Liver (tissue), 3 donors: ENCODE measurements around the gene UBE3A.

ENCODE experiments used
- ATF3 ChIP-seq: IDR thresholded peaks from 2 replicates; pipeline ENCODE4 v1.6.1; 2016; ENCODE audit warnings: antibody characterized with exemption
- GABPA ChIP-seq, 2 donors: IDR thresholded peaks in 1 of 2; conservative IDR thresholded peaks in 1 of 2; 2 replicates each; pipeline ENCODE4 v1.6.1; 2016; ENCODE audit warnings: antibody characterized with exemption in 2 of 2, mild to moderate bottlenecking in 1 of 2, moderate library complexity in 1 of 2
- HNF4G ChIP-seq: IDR thresholded peaks from 2 replicates; pipeline ENCODE4 v1.6.1; 2016; ENCODE audit warnings: antibody characterized with exemption
- JUND ChIP-seq, 2 donors: IDR thresholded peaks; 2 replicates each; pipeline ENCODE4 v1.6.1; 2016; ENCODE audit warnings: antibody characterized with exemption in 2 of 2
- MAX ChIP-seq: IDR thresholded peaks from 2 replicates; pipeline ENCODE4 v1.6.1; 2016; ENCODE audit warnings: antibody characterized with exemption
- NR2F2 ChIP-seq: IDR thresholded peaks from 2 replicates; pipeline ENCODE4 v1.6.1; 2016; ENCODE audit warnings: antibody characterized with exemption
- RAD21 ChIP-seq, 2 donors: IDR thresholded peaks; 2 replicates each; pipeline ENCODE4 v1.6.1; 2016; ENCODE audit warnings: antibody characterized with exemption in 2 of 2, mild to moderate bottlenecking in 2 of 2
- REST ChIP-seq: IDR thresholded peaks from 2 replicates; pipeline ENCODE4 v1.6.1; 2016; ENCODE audit warnings: antibody characterized with exemption, mild to moderate bottlenecking
- RXRA ChIP-seq, 2 donors: IDR thresholded peaks; 2 replicates each; pipeline ENCODE4 v1.6.1; 2017 to 2018; ENCODE audit warnings: antibody characterized with exemption in 2 of 2, mild to moderate bottlenecking in 1 of 2
- TAF1 ChIP-seq: conservative IDR thresholded peaks from 2 replicates; pipeline ENCODE4 v1.6.1; 2016; ENCODE audit warnings: antibody characterized with exemption, mild to moderate bottlenecking
- TF ChIP-seq, protein P1 (sequence below): IDR thresholded peaks from 2 replicates; pipeline ENCODE4 v1.6.1; 2016; ENCODE audit warnings: antibody characterized with exemption
- TF ChIP-seq, protein P2 (sequence below): fragments of 150-350 bp; IDR thresholded peaks from 2 replicates; pipeline ENCODE4 v1.5.1; 2017; ENCODE audit warnings: improper control_type of control experiment, low read depth, low read length; ENCODE audit not compliant: missing input control
- donor health status: healthy.
- donor health status: healthy.

DNA sequence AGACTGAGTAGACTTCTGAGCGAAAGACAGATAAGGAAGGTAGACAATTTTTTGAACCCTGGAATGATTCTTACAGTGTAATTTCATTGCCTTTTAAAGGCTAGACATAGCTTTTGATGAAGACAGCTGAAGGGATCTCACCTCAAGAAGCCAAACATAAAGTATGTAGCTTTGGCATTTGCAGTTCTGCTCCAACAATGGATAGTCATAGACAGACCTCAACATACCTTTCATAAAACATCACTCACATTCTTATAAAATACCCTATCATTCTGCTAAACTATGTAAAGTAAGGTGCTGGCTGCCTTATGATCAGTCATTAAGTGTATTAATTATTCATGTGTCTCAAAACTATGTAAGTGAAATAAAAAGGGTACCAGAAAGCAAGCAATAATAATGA, 70.0 kb downstream of the UBE3A start:
- TF ChIP-seq, protein P1, sequence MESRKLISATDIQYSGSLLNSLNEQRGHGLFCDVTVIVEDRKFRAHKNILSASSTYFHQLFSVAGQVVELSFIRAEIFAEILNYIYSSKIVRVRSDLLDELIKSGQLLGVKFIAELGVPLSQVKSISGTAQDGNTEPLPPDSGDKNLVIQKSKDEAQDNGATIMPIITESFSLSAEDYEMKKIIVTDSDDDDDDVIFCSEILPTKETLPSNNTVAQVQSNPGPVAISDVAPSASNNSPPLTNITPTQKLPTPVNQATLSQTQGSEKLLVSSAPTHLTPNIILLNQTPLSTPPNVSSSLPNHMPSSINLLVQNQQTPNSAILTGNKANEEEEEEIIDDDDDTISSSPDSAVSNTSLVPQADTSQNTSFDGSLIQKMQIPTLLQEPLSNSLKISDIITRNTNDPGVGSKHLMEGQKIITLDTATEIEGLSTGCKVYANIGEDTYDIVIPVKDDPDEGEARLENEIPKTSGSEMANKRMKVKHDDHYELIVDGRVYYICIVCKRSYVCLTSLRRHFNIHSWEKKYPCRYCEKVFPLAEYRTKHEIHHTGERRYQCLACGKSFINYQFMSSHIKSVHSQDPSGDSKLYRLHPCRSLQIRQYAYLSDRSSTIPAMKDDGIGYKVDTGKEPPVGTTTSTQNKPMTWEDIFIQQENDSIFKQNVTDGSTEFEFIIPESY: no peak
- TF ChIP-seq, protein P2, sequence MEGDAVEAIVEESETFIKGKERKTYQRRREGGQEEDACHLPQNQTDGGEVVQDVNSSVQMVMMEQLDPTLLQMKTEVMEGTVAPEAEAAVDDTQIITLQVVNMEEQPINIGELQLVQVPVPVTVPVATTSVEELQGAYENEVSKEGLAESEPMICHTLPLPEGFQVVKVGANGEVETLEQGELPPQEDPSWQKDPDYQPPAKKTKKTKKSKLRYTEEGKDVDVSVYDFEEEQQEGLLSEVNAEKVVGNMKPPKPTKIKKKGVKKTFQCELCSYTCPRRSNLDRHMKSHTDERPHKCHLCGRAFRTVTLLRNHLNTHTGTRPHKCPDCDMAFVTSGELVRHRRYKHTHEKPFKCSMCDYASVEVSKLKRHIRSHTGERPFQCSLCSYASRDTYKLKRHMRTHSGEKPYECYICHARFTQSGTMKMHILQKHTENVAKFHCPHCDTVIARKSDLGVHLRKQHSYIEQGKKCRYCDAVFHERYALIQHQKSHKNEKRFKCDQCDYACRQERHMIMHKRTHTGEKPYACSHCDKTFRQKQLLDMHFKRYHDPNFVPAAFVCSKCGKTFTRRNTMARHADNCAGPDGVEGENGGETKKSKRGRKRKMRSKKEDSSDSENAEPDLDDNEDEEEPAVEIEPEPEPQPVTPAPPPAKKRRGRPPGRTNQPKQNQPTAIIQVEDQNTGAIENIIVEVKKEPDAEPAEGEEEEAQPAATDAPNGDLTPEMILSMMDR: no peak
- TF ChIP-seq NR2F2 (no peak), ATF3 (no peak), RXRA (IDR thresholded peaks at IDR 0.05) (no peak), MAX (no peak), REST (no peak), HNF4G (no peak), RAD21 (IDR thresholded peaks at IDR 0.05) (no peak), JUND (IDR thresholded peaks at IDR 0.05) (no peak), TAF1 (no peak), GABPA (IDR thresholded peaks at IDR 0.05 in 1 of 2, conservative IDR thresholded peaks at IDR 0.05 in 1 of 2) (no peak)
